ENCODE data around the gene OPRL1.

The OPRL1 gene

DNA sequence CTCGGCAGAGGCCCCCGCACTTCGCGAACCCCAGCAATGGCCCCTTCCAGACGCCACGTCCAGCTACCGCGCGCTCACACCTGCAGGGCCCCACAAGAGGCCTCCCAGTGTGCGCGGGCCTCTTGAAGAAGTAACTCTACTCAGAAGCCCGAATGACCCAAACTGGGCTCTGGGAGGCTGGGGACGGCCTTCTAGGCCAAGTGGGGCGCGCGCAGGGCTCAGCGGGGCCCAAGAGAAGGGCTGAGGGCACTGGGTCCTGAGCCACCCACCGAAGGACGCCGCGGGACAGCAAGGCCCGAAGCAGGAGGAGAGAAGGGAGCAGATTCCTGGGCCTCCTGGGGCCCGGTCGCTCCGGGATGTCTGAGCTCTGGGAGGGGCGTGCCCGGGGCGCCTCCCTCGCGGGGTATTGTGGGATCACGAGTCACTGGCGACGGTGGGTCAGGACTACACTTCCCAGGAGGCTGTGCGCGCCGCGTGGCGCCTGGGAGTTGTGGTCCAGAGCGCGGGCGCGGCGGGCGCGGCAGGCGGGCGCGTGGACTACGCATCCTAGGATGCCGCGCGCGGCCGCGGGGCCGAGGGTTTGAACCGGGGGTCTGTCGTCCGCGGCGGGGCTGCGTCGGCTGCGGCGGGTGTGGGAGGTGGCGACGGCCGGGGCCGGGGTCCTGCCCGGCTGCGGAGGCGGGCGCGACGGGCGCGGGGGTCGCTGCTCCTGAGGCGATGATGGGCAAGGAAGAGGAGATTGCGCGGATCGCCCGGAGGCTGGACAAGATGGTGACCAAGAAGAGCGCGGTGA, 17.1 kb upstream of the OPRL1 start, which contains the start of gene TCEA2:
Gene TCEA2, plus strand, starts transcription at position 603 of the 793 bp plus-strand sequence. Its CDS starts 115 bp downstream, at position 718.
- no peaks in the 10 kb centered on the region for H3K27me3 ChIP-seq (replicated peaks; ENCODE audit: control insufficient read depth, insufficient read depth, low read length)
- peaks cover 15% of the 10 kb centered on the region for H3K4me1 ChIP-seq (ENCODE audit: control insufficient read depth, insufficient read depth, low read length)
- peak; percentile 99 for DNase-seq (ENCODE audit: low read depth)
- H3K9me3 ChIP-seq (ENCODE audit: control insufficient read depth, low read length) = no peaks in the 10 kb centered on the region
- H3K9ac ChIP-seq (ENCODE audit: low read length) = peak within 1 kb of the TSS; percentile 92
- no peaks in the 10 kb centered on the region for H3K36me3 ChIP-seq (ENCODE audit: control insufficient read depth, insufficient read depth, low read length, severe bottlenecking)
- H3K4me3 ChIP-seq (ENCODE audit: low read length) = peak within 1 kb of the TSS; percentile 92

DNA sequence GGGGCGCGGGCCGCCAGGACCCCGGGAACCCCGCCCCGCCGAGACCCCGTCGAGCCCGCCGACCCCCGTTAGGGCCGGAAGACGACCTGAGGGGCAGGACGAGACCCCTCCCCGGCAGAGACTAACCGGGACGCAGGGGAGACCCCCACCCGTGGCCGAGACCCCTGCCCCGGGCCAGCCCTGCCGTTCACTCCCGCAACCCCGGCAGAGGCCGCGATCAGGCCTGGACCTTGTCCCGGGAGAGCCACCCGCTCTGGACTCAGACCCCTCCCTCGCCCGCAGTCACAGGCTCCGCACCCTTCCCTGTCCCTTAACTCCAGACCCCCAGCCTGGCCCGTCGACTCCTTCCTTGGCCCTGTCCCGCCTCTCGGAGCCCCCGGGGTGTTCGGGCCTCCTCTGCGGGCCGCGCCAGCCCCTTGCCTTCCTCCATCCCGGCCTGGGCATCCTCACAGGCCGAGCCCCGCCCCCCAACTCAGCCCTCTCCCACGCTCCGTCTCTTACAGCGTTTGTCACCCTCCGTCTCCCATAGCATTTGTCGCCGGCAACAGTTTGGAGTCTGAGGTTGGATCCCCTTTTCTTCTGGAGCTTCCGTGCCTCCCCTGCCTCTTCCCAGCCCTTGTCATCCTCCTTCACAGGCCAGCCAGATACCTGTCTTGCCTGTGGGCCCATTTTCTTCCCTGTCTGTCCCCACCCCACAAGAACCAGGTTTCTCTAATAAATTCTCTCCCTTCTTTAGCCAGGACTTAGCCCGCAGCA, 16.3 kb upstream of the OPRL1 start:
- H3K4me1 ChIP-seq (ENCODE audit: control insufficient read depth, insufficient read depth, low read length) = peaks cover 15% of the 10 kb centered on the region
- no peaks in the 10 kb centered on the region for H3K9me3 ChIP-seq (ENCODE audit: control insufficient read depth, low read length)
- peak overlapping the region; percentile 92 for H3K9ac ChIP-seq (ENCODE audit: low read length)

GRCh38 chr20:64064145-64064698, 15.7 kb upstream of the OPRL1 start:
- peak; percentile 67 for DNase-seq (ENCODE audit: low read depth)
- peak overlapping the region; percentile 92 for H3K9ac ChIP-seq (ENCODE audit: low read length)

More for the DNA sequence above, 16.3 kb upstream of the OPRL1 start:
- Histone ChIP-seq H3K36me3 (ENCODE audit: control insufficient read depth, insufficient read depth, low read length, severe bottlenecking) (no peaks in the 10 kb centered on the region), H3K27me3 (replicated peaks; ENCODE audit: control insufficient read depth, insufficient read depth, low read length) (no peaks in the 10 kb centered on the region), H3K4me3 (ENCODE audit: low read length) (peak overlapping the region; percentile 92)
- DNase-seq (ENCODE audit: low read depth) = peak; percentile 68

GRCh38 chr20:64065062-64065973, 14.6 kb upstream of the OPRL1 start:
- Histone ChIP-seq H3K27me3 (replicated peaks; ENCODE audit: control insufficient read depth, insufficient read depth, low read length) (no peaks in the 10 kb centered on the region), H3K4me3 (ENCODE audit: low read length) (no peak overlapping the region), H3K36me3 (ENCODE audit: control insufficient read depth, insufficient read depth, low read length, severe bottlenecking) (no peaks in the 10 kb centered on the region), H3K9ac (ENCODE audit: low read length) (no peak overlapping the region), H3K9me3 (ENCODE audit: control insufficient read depth, low read length) (no peaks in the 10 kb centered on the region), H3K4me1 (ENCODE audit: control insufficient read depth, insufficient read depth, low read length) (peaks cover 15% of the 10 kb centered on the region)
- DNase-seq (ENCODE audit: low read depth) = no peak

More at GRCh38 chr20:64064145-64064698, 15.7 kb upstream of the OPRL1 start:
- peaks cover 15% of the 10 kb centered on the region for H3K4me1 ChIP-seq (ENCODE audit: control insufficient read depth, insufficient read depth, low read length)
- H3K36me3 ChIP-seq (ENCODE audit: control insufficient read depth, insufficient read depth, low read length, severe bottlenecking) = no peaks in the 10 kb centered on the region
- H3K9me3 ChIP-seq (ENCODE audit: control insufficient read depth, low read length) = no peaks in the 10 kb centered on the region
- H3K4me3 ChIP-seq (ENCODE audit: low read length) = peak overlapping the region; percentile 92
- no peaks in the 10 kb centered on the region for H3K27me3 ChIP-seq (replicated peaks; ENCODE audit: control insufficient read depth, insufficient read depth, low read length)

GRCh38 chr20:64065974-64066343, 13.9 kb upstream of the OPRL1 start:
- Histone ChIP-seq H3K4me1 (ENCODE audit: control insufficient read depth, insufficient read depth, low read length) (peaks cover 15% of the 10 kb centered on the region), H3K36me3 (ENCODE audit: control insufficient read depth, insufficient read depth, low read length, severe bottlenecking) (no peaks in the 10 kb centered on the region), H3K9me3 (ENCODE audit: control insufficient read depth, low read length) (no peaks in the 10 kb centered on the region), H3K4me3 (ENCODE audit: low read length) (no peak overlapping the region), H3K9ac (ENCODE audit: low read length) (no peak overlapping the region), H3K27me3 (replicated peaks; ENCODE audit: control insufficient read depth, insufficient read depth, low read length) (no peaks in the 10 kb centered on the region)
- no peak for DNase-seq (ENCODE audit: low read depth)

DNA sequence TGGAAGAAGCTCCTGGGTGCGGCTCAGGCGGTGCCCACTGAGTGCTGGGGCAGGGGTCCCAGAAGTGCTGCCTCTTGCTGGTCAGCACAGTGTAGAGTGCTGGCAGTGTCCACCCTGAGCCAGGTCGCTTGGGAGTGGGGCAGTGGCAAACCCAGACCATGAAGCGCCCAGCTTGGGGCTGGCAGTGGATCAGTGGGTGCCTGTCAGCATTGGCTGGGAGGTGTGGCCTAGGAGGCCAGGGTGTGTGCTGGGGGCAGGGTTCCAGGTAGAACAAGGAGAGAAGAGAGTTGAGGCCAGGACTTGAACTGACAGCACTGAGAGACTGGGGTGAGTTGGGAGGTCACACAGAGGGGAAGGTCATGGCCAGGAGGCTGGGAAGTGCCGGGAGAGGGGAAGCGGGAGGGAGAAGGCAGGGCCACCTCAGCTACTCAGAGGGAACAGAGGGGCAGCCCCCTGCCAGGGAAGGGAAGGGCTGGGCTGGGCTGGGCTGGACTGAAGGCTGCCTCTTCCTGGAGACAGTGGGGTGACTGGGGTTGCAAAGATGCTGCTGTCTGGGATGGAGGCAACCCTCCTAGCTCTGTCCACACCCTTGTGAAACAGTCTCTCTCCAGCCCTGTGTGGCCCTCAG, 12.8 kb upstream of the OPRL1 start:
- H3K36me3 ChIP-seq (ENCODE audit: control insufficient read depth, insufficient read depth, low read length, severe bottlenecking) = no peaks in the 10 kb centered on the region
- no peaks in the 10 kb centered on the region for H3K27me3 ChIP-seq (replicated peaks; ENCODE audit: control insufficient read depth, insufficient read depth, low read length)
- no peak for DNase-seq (ENCODE audit: low read depth)
- H3K4me1 ChIP-seq (ENCODE audit: control insufficient read depth, insufficient read depth, low read length) = peaks cover 15% of the 10 kb centered on the region
- no peaks in the 10 kb centered on the region for H3K9me3 ChIP-seq (ENCODE audit: control insufficient read depth, low read length)
- no peak overlapping the region for H3K9ac ChIP-seq (ENCODE audit: low read length)
- no peak overlapping the region for H3K4me3 ChIP-seq (ENCODE audit: low read length)

DNA sequence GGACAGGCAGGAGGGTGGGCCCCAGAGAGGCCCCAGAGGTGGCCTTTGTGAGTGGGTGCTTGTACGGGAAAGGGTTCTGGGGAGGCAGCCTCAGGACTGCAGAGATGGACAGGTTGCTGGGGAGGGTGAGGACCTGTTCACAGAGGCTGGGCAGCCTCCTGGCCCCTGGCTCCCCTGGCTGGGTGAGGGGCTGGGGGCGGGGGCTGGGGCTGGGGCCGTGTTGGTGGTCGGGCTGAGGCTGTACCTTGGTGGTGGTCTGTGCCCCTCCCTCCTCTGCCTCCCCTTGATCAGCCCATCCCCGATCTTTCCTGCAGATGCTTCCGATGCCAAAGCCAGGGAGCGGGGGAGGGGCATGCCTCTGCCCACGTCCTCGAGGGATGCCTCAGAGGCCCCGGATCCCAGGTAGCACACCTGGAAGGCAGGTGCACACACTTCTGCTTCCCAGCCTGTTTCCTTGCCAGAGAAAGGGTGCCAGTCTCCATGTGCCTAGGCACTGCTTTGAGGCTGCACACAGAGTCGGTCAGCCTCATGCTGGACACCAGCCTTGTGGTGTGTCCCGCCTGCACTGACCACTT, 12.1 kb upstream of the OPRL1 start:
- no peak overlapping the region for H3K9ac ChIP-seq (ENCODE audit: low read length)
- peaks cover 11% of the 10 kb centered on the region for H3K4me1 ChIP-seq (ENCODE audit: control insufficient read depth, insufficient read depth, low read length)
- H3K27me3 ChIP-seq (replicated peaks; ENCODE audit: control insufficient read depth, insufficient read depth, low read length) = no peaks in the 10 kb centered on the region
- H3K4me3 ChIP-seq (ENCODE audit: low read length) = no peak overlapping the region
- no peak for DNase-seq (ENCODE audit: low read depth)
- H3K36me3 ChIP-seq (ENCODE audit: control insufficient read depth, insufficient read depth, low read length, severe bottlenecking) = no peaks in the 10 kb centered on the region
- no peaks in the 10 kb centered on the region for H3K9me3 ChIP-seq (ENCODE audit: control insufficient read depth, low read length)

- peaks cover 11% of the 10 kb centered on the region for H3K4me1 ChIP-seq (ENCODE audit: control insufficient read depth, insufficient read depth, low read length)
- no peaks in the 10 kb centered on the region for H3K27me3 ChIP-seq (replicated peaks; ENCODE audit: control insufficient read depth, insufficient read depth, low read length)
- H3K4me3 ChIP-seq (ENCODE audit: low read length) = no peak overlapping the region
- H3K9me3 ChIP-seq (ENCODE audit: control insufficient read depth, low read length) = no peaks in the 10 kb centered on the region
- no peaks in the 10 kb centered on the region for H3K36me3 ChIP-seq (ENCODE audit: control insufficient read depth, insufficient read depth, low read length, severe bottlenecking)
- DNase-seq (ENCODE audit: low read depth) = no peak
- H3K9ac ChIP-seq (ENCODE audit: low read length) = no peak overlapping the region
Observed at GRCh38 chr20:64068386-64069208, 11.3 kb upstream of the OPRL1 start.

GRCh38 chr20:64069209-64069613, 10.7 kb upstream of the OPRL1 start:
- H3K36me3 ChIP-seq (ENCODE audit: control insufficient read depth, insufficient read depth, low read length, severe bottlenecking) = peaks cover 6% of the 10 kb centered on the region
- peaks cover 5% of the 10 kb centered on the region for H3K4me1 ChIP-seq (ENCODE audit: control insufficient read depth, insufficient read depth, low read length)
- H3K4me3 ChIP-seq (ENCODE audit: low read length) = no peak overlapping the region
- H3K27me3 ChIP-seq (replicated peaks; ENCODE audit: control insufficient read depth, insufficient read depth, low read length) = no peaks in the 10 kb centered on the region
- DNase-seq (ENCODE audit: low read depth) = no peak
- H3K9ac ChIP-seq (ENCODE audit: low read length) = no peak overlapping the region
- no peaks in the 10 kb centered on the region for H3K9me3 ChIP-seq (ENCODE audit: control insufficient read depth, low read length)

All from adipocyte (in vitro differentiated cells).